H1 (cell line): ENCODE measurements around the gene TMEM120B. TPM values are rescaled to one million over a fixed set of nuclear protein-coding genes. Genes with fewer than 3 reads are reported as not detected.

ENCODE experiments used
- CTCF ChIA-PET: fragments of 300-600 bp; sonication (Branson Sonifier 250); formaldehyde crosslinking; loops from one replicate; lab custom pipeline; 2021; ENCODE audit not compliant: partially characterized antibody; lab: Charles Lee
- POLR2A ChIA-PET: fragments of 300-600 bp; sonication (Branson Sonifier 250); formaldehyde crosslinking; loops from one replicate; lab custom pipeline; 2021; ENCODE audit warnings: inconsistent platforms; ENCODE audit not compliant: partially characterized antibody; lab: Charles Lee
- DNase-seq, 2 experiments: peaks; one replicate each; pipeline versions ENCODE4 v3.0.0 to v3.0.0-alpha.2; 2010 to 2022; ENCODE audit warnings: low spot score in 2 of 2, low read depth in 1 of 2, mixed read lengths in 1 of 2
- FAIRE-seq: peaks from 2 replicates; lab custom pipeline; 2011; peaks lifted over from hg19 to GRCh38; lab: Jason Lieb, UNC
- H2AFZ ChIP-seq: 2 replicates; pipeline ENCODE4 v1.8.1; 2012; ENCODE audit warnings: low read length, inconsistent platforms
- H2AK5ac ChIP-seq: 2 replicates; pipeline ENCODE4 v1.6.1; 2013; ENCODE audit warnings: low read depth, low read length
- H2BK120ac ChIP-seq: replicated peaks from 2 replicates; pipeline ENCODE3; 2013; ENCODE audit warnings: low read depth, low read length, inconsistent platforms
- H2BK12ac ChIP-seq: 2 replicates; pipeline ENCODE4 v1.6.1; 2013; ENCODE audit warnings: low read depth, low read length
- H2BK15ac ChIP-seq: 2 replicates; pipeline ENCODE4 v1.6.1; 2013; ENCODE audit warnings: low read length
- H2BK20ac ChIP-seq: 2 replicates; pipeline ENCODE4 v1.6.1; 2013; ENCODE audit warnings: low read length
- H2BK5ac ChIP-seq: 2 replicates; pipeline ENCODE4 v1.6.1; 2013; ENCODE audit warnings: low read depth, low read length
- H3K14ac ChIP-seq: 2 replicates; pipeline ENCODE4 v1.6.1; 2013; ENCODE audit warnings: inconsistent platforms; ENCODE audit not compliant: insufficient read length
- H3K18ac ChIP-seq: 2 replicates; pipeline ENCODE4 v1.6.1; 2013; ENCODE audit warnings: low read length; ENCODE audit errors: extremely low read depth
- H3K23ac ChIP-seq: 2 replicates; pipeline ENCODE4 v1.6.1; 2013; ENCODE audit warnings: inconsistent platforms; ENCODE audit not compliant: insufficient read length
- H3K23me2 ChIP-seq: 2 replicates; pipeline ENCODE4 v1.6.1; 2013; ENCODE audit warnings: low read depth, low read length
- H3K27ac ChIP-seq: 2 replicates; pipeline ENCODE4 v1.6.1; 2011; ENCODE audit warnings: low read depth, low read length, inconsistent platforms
- H3K27me3 ChIP-seq, 4 experiments: replicated peaks in 1 of 4; 1 replicate in 1 of 4; 2 replicates in 3 of 4; pipeline versions ENCODE4 v1.6.1 to v1.8.1; 2011 to 2013; ENCODE audit warnings: low read length in 3 of 4, mild to moderate bottlenecking in 3 of 4, inconsistent platforms in 2 of 4, mixed read lengths in 2 of 4, moderate library complexity in 1 of 4; ENCODE audit not compliant: control insufficient read depth in 3 of 4, insufficient read depth in 3 of 4; ENCODE audit errors: extremely low read depth in 1 of 4
- H3K36me3 ChIP-seq, 4 experiments: 2 replicates each; pipeline versions ENCODE4 v1.6.1 to v1.8.1; 2011 to 2013; ENCODE audit warnings: mild to moderate bottlenecking in 4 of 4, low read length in 3 of 4, moderate library complexity in 2 of 4, control low read depth in 1 of 4, inconsistent platforms in 1 of 4; ENCODE audit not compliant: insufficient read depth in 4 of 4, control insufficient read depth in 2 of 4
- H3K4ac ChIP-seq: replicated peaks from 2 replicates; pipeline ENCODE3; 2013; ENCODE audit warnings: low read length, low read depth, mixed read lengths, inconsistent platforms; ENCODE audit not compliant: insufficient read length
- H3K4me1 ChIP-seq, 4 experiments: replicated peaks in 1 of 4; 1 replicate in 1 of 4; 2 replicates in 3 of 4; pipeline versions ENCODE4 v1.6.1 to v1.8.1; 2011 to 2013; ENCODE audit warnings: low read length in 3 of 4, inconsistent platforms in 2 of 4, mixed read lengths in 1 of 4; ENCODE audit not compliant: insufficient read depth in 4 of 4, control insufficient read depth in 3 of 4
- H3K4me2 ChIP-seq, 2 experiments: 2 replicates each; pipeline versions ENCODE4 v1.6.1 to v1.8.1; 2011 to 2013; ENCODE audit warnings: low read depth in 2 of 2, low read length in 2 of 2, control low read depth in 1 of 2, inconsistent platforms in 1 of 2, mild to moderate bottlenecking in 1 of 2; ENCODE audit not compliant: insufficient read depth in 1 of 2
- H3K4me3 ChIP-seq, 4 experiments: fragments of 200-600, 300-600 bp in 1 of 4; sonication (generic), shearing (Covaris generic), sonication (Bioruptor Twin) in 1 of 4; 2 replicates each; pipeline versions ENCODE4 v1.5.1 to v1.8.1; 2011 to 2016; ENCODE audit warnings: low read length in 4 of 4, low read depth in 3 of 4, control low read depth in 2 of 4, inconsistent platforms in 2 of 4, mild to moderate bottlenecking in 2 of 4, mixed read lengths in 1 of 4, moderate library complexity in 1 of 4; ENCODE audit not compliant: insufficient read depth in 2 of 4; ENCODE audit errors: extremely low read depth in 1 of 4
- H3K56ac ChIP-seq: replicated peaks from 2 replicates; pipeline ENCODE3; 2013; ENCODE audit warnings: low read depth, mild to moderate bottlenecking, mixed read lengths, low read length, inconsistent platforms; ENCODE audit not compliant: insufficient read length
- H3K79me1 ChIP-seq: 2 replicates; pipeline ENCODE4 v1.6.1; 2013; ENCODE audit warnings: low read depth, low read length, control low read depth
- H3K79me2 ChIP-seq, 2 experiments: 2 replicates each; pipeline versions ENCODE4 v1.6.1 to v1.8.1; 2012 to 2013; ENCODE audit warnings: low read length in 2 of 2, mild to moderate bottlenecking in 2 of 2, inconsistent platforms in 1 of 2; ENCODE audit not compliant: insufficient read depth in 2 of 2, control insufficient read depth in 1 of 2
- H3K9ac ChIP-seq, 4 experiments: replicated peaks in 1 of 4; 1 replicate in 1 of 4; 2 replicates in 3 of 4; pipeline versions ENCODE4 v1.6.1 to v1.8.1; 2011 to 2013; ENCODE audit warnings: low read depth in 3 of 4, low read length in 3 of 4, control low read depth in 2 of 4, mild to moderate bottlenecking in 2 of 4, moderate library complexity in 2 of 4, inconsistent platforms in 1 of 4; ENCODE audit errors: extremely low read depth in 1 of 4
- H3K9me3 ChIP-seq, 2 experiments: 2 replicates each; pipeline versions ENCODE4 v1.6.1 to v1.8.1; 2012 to 2013; ENCODE audit warnings: mild to moderate bottlenecking in 2 of 2, moderate library complexity in 2 of 2, control low read depth in 1 of 2, inconsistent platforms in 1 of 2, low read depth in 1 of 2, low read length in 1 of 2, mixed read lengths in 1 of 2; ENCODE audit not compliant: insufficient read depth in 2 of 2
- H4K20me1 ChIP-seq, 2 experiments: replicated peaks in 1 of 2; 2 replicates each; pipeline versions ENCODE3 to v1.8.1; 2011 to 2013; ENCODE audit warnings: inconsistent platforms in 2 of 2, low read length in 2 of 2, mild to moderate bottlenecking in 1 of 2; ENCODE audit not compliant: insufficient read depth in 2 of 2, control insufficient read depth in 1 of 2
- H4K5ac ChIP-seq: 2 replicates; pipeline ENCODE4 v1.6.1; 2013; ENCODE audit warnings: low read length, low read depth, mixed read lengths, inconsistent platforms; ENCODE audit not compliant: insufficient read length
- H4K8ac ChIP-seq: 2 replicates; pipeline ENCODE4 v1.8.0; 2013; ENCODE audit warnings: mild to moderate bottlenecking, moderate library complexity, low read length, inconsistent platforms; ENCODE audit not compliant: insufficient read depth; ENCODE audit errors: extremely low read depth
- H4K91ac ChIP-seq: replicated peaks from 2 replicates; pipeline ENCODE3; 2013; ENCODE audit warnings: low read length, mixed read lengths, inconsistent platforms; ENCODE audit not compliant: insufficient read length
- EGR1 ChIP-seq: IDR thresholded peaks from 2 replicates; pipeline ENCODE4 v1.6.1; 2011; ENCODE audit warnings: low read depth, low read length, borderline replicate concordance
- POLR2A ChIP-seq, 2 experiments: IDR thresholded peaks; 1 replicate in 1 of 2; 2 replicates in 1 of 2; pipeline ENCODE4 v1.6.1; 2011; ENCODE audit warnings: low read depth in 2 of 2, low read length in 2 of 2, mild to moderate bottlenecking in 2 of 2; ENCODE audit errors: control extremely low read depth in 1 of 2
- POLR2AphosphoS5 ChIP-seq: IDR thresholded peaks from 2 replicates; pipeline ENCODE4 v1.6.1; 2011; ENCODE audit warnings: low read depth, low read length
- RBBP5 ChIP-seq: IDR thresholded peaks from 2 replicates; pipeline ENCODE4 v1.7.1; 2012; ENCODE audit warnings: low read depth, mild to moderate bottlenecking, inconsistent platforms, low read length, moderate library complexity, borderline replicate concordance
- RFX5 ChIP-seq: IDR thresholded peaks from 2 replicates; pipeline ENCODE4 v1.6.1; 2011; ENCODE audit warnings: low read depth, low read length, improper control_type of control experiment, borderline replicate concordance
- WGBS, 2 experiments: shearing (Covaris generic) in 1 of 2; methylation state at CpG; one replicate each; pipeline versions ENCODE4 v1.1.6 to v1.1.7; 2013 to 2015; ENCODE audit warnings: low lambda C conversion rate in 2 of 2, mixed read lengths in 2 of 2, inconsistent platforms in 1 of 2, low coverage in 1 of 2, missing lambda C conversion rate in 1 of 2; ENCODE audit not compliant: insufficient replicate concordance in 2 of 2, insufficient coverage in 1 of 2, insufficient read length in 1 of 2; ENCODE audit errors: extremely low coverage in 1 of 2, missing lambda C conversion rate in 1 of 2; 5-methylcytosine and 5-hydroxymethylcytosine counted together
- polyA plus RNA-seq, 7 experiments: library from polyadenylated mRNA; depleted of rRNA in 3 of 7; stranded (reverse) in 5 of 7; unstranded in 2 of 7; fragments of >200 nt in 5 of 7; fragments of 200-250 nt in 2 of 7; gene quantifications; 1 replicate in 5 of 7; 2 replicates in 1 of 7; 4 replicates in 1 of 7; pipeline versions ENCODE4 v1.2.1 to v1.2.3, GENCODE V29; 2011 to 2013; ENCODE audit warnings: missing spikeins in 2 of 7, mixed read lengths in 2 of 7
- total RNA-seq: library from RNA; stranded (reverse); fragmentation: NEBNext Ultra II Directional; extraction: Animal tissue kit (Norgen Biotek cat#: 25700); gene quantifications from 2 replicates; pipeline ENCODE4 v1.2.1, GENCODE V29; 2021
- TF ChIP-seq, protein P1 (sequence below): IDR thresholded peaks from 2 replicates; pipeline ENCODE4 v1.6.1; 2012; ENCODE audit warnings: inconsistent platforms

The TMEM120B gene
- total and polyA plus RNA-seq, 2 of the 8 experiments (the other 6 are each of a cell fraction or from before 2014, with no cell fraction given) = 22.0 to 29.1 TPM

DNA sequence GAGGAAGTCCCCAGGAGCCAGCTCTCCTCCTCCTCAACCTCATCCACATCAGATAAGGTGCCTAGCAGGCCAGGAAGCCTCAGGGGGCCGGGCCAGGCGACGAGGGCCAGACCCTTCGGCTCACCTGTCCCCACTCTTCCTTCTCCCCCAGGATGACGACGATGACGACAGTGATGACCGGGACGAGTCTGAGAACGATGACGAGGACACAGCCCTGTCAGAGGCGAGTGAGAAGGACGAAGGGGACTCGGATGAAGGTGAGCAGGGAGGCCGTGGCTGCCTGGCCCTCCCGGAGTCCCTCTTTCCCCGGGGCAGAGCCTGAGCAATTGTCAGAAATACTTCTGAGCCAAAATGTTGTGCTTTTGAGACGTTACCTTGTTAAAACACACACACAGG lies 105.1 kb downstream of the TMEM120B start:
- Histone ChIP-seq H3K79me1 (peaks cover 10% of the 10 kb centered on the region), H3K36me3 (peaks cover 9 to 40% (median 27%) of the 10 kb centered on the region in 4 experiments)
- CTCF ChIA-PET = interaction anchor here (0.8 to 14.5 kb wide), 3 partner anchors 9 to 290 kb away, joined by 4 to 163 read pairs (median 22); partner anchors contain the start of gene RHOF

More for the DNA sequence above, 105.1 kb downstream of the TMEM120B start:
- Histone ChIP-seq H3K18ac (no peak overlapping the region), H3K4me1 (peaks cover 0 to 9% (median 0%) of the 10 kb centered on the region in 4 experiments; a peak in 2 of 7 replicates), H2AFZ (no peak overlapping the region), H3K4ac (no peak overlapping the region), H4K20me1 (peaks cover 0 to 14% of the 10 kb centered on the region in 2 experiments), H3K23me2 (peaks cover under 1% of the 10 kb centered on the region; the same call in 1 of the 2 replicates), H4K8ac (no peak overlapping the region), H3K4me2 (no peak overlapping the region), H2BK15ac (no peak overlapping the region), H3K79me2 (peaks cover 0 to 12% of the 10 kb centered on the region in 2 experiments; a peak in 2 of 4 replicates), H2AK5ac (no peak overlapping the region), H3K9me3 (no peaks in the 10 kb centered on the region), H2BK20ac (no peak overlapping the region), H3K4me3 (no peak overlapping the region), H4K5ac (no peak overlapping the region), H3K14ac (no peak overlapping the region), H2BK12ac (no peak overlapping the region), H4K91ac (no peak overlapping the region), H2BK5ac (peak overlapping the region; percentile 16; the same call in 1 of the 2 replicates), H2BK120ac (no peak overlapping the region), H3K27ac (no peak overlapping the region), H3K27me3 (no peaks in the 10 kb centered on the region), H3K9ac (no peak overlapping the region), H3K56ac (no peak overlapping the region), H3K23ac (no peak overlapping the region)
- FAIRE-seq (no peak), DNase-seq (no peak)
- POLR2A ChIA-PET = interaction anchor here (1.0 to 1.6 kb wide), 4 partner anchors 10 to 21 kb away, joined by 3 to 5 read pairs (median 5); no protein-coding TSS in a partner anchor
- 94% methylated on average over 16 of the region's 18 CpGs; no CpG with 5 or more reads in 1 of the 2 experiments for WGBS, 2 experiments
- TF ChIP-seq, protein P1, sequence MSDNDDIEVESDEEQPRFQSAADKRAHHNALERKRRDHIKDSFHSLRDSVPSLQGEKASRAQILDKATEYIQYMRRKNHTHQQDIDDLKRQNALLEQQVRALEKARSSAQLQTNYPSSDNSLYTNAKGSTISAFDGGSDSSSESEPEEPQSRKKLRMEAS = no peak
- TF ChIP-seq POLR2AphosphoS5 = no peak
- no peak for TF ChIP-seq EGR1
- no peak for TF ChIP-seq RBBP5
- TF ChIP-seq RFX5 = no peak
- no peak for TF ChIP-seq POLR2A (IDR thresholded peaks at IDR 0.05; ENCODE audit: control extremely low read depth in 1 of 2, low read depth in 2 of 2, low read length in 2 of 2)
